Endothelial cell (in vitro differentiated cells): ENCODE measurements around the gene DENND6B. TPM values are rescaled to one million over a fixed set of nuclear protein-coding genes. Genes with fewer than 3 reads are reported as not detected.

Source experiments
- DNase-seq: peaks from one replicate; pipeline ENCODE4 v3.0.0; 2021; ENCODE audit warnings: low spot score
- H3K27ac Mint-ChIP-seq: one replicate; pipeline ENCODE4 v1.8.0; 2021; ENCODE audit warnings: mixed read lengths, inconsistent platforms; ENCODE audit not compliant: unreplicated experiment
- H3K27me3 Mint-ChIP-seq: one replicate; pipeline ENCODE4 v1.8.0; 2021; ENCODE audit warnings: mild to moderate bottlenecking, moderate library complexity, mixed read lengths, inconsistent platforms; ENCODE audit not compliant: unreplicated experiment
- H3K36me3 Mint-ChIP-seq: one replicate; pipeline ENCODE4 v1.8.0; 2021; ENCODE audit warnings: mild to moderate bottlenecking, low read depth, mixed read lengths, inconsistent platforms; ENCODE audit not compliant: unreplicated experiment
- H3K4me1 Mint-ChIP-seq: one replicate; pipeline ENCODE4 v1.8.0; 2021; ENCODE audit warnings: mild to moderate bottlenecking, mixed read lengths, inconsistent platforms; ENCODE audit not compliant: unreplicated experiment
- H3K4me3 Mint-ChIP-seq: one replicate; pipeline ENCODE4 v1.8.0; 2021; ENCODE audit warnings: mild to moderate bottlenecking, mixed read lengths, inconsistent platforms; ENCODE audit not compliant: unreplicated experiment
- H3K9me3 Mint-ChIP-seq: one replicate; pipeline ENCODE4 v1.8.0; 2021; ENCODE audit warnings: mixed read lengths, inconsistent platforms; ENCODE audit not compliant: unreplicated experiment
- total RNA-seq: library from RNA; stranded (reverse); fragmentation: NEBNext Ultra II Directional; extraction: Animal tissue kit (Norgen Biotek cat#: 25700); gene quantifications from one replicate; pipeline ENCODE4 v1.2.1, GENCODE V29; 2021; ENCODE audit not compliant: unreplicated experiment
- TF ChIP-seq, protein P1 (sequence below): fragments of 200-600 bp; sonication (generic); IDR thresholded peaks from one replicate; pipeline ENCODE4 v1.5.0; 2021; ENCODE audit warnings: antibody characterized with exemption; ENCODE audit not compliant: unreplicated experiment

The DENND6B gene
- total RNA-seq, 1 donor from 2014 or later = 3.6 TPM

DNA sequence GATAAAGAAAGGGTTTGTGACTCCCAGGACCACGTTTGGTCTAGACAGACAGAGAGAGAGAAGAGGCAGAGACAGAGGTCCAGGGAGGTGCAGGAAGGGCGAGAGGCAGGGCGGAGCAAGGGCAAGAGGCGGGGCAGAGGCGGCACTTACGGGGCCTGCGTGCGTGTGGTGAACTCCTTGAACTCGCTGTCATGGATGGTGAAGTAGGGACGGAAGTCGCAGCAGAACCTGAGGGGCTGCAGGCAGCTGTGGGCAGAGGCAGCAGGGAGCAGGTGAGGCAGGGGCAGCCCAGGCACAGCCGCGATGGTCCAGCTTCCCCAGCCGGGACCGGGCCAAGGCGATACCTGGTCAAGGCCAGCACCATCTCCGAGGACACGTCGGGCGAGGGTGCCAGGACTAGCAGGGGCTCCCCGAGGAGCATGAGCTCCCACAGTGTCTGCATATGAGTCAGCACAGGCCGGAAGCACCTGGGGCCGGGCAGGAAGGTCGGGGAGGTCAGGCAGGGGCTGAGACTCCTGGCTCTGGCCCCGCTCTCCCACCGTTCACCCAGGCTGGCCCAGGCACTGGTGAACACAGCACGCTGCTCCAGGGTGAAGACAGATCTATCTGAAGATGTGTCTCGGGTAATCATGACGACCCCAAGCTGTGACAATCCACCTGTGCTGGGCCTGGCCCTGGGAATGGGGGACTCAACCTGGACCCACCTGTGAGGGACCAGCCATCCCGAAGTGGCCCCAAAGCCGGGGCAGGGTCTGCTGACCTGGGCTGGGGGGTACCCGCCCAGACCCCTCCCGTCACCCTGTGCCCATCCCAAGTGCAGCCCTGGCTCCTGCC is 12.1 kb downstream of the DENND6B start:
- TF ChIP-seq, protein P1, sequence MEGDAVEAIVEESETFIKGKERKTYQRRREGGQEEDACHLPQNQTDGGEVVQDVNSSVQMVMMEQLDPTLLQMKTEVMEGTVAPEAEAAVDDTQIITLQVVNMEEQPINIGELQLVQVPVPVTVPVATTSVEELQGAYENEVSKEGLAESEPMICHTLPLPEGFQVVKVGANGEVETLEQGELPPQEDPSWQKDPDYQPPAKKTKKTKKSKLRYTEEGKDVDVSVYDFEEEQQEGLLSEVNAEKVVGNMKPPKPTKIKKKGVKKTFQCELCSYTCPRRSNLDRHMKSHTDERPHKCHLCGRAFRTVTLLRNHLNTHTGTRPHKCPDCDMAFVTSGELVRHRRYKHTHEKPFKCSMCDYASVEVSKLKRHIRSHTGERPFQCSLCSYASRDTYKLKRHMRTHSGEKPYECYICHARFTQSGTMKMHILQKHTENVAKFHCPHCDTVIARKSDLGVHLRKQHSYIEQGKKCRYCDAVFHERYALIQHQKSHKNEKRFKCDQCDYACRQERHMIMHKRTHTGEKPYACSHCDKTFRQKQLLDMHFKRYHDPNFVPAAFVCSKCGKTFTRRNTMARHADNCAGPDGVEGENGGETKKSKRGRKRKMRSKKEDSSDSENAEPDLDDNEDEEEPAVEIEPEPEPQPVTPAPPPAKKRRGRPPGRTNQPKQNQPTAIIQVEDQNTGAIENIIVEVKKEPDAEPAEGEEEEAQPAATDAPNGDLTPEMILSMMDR = no peak
- no peaks in the 10 kb centered on the region for H3K36me3 Mint-ChIP-seq
- no peaks in the 10 kb centered on the region for H3K4me1 Mint-ChIP-seq
- no peak overlapping the region for H3K27ac Mint-ChIP-seq
- H3K9me3 Mint-ChIP-seq = no peaks in the 10 kb centered on the region
- H3K27me3 Mint-ChIP-seq = no peaks in the 10 kb centered on the region
- DNase-seq = no peak
- no peak overlapping the region for H3K4me3 Mint-ChIP-seq

DNA sequence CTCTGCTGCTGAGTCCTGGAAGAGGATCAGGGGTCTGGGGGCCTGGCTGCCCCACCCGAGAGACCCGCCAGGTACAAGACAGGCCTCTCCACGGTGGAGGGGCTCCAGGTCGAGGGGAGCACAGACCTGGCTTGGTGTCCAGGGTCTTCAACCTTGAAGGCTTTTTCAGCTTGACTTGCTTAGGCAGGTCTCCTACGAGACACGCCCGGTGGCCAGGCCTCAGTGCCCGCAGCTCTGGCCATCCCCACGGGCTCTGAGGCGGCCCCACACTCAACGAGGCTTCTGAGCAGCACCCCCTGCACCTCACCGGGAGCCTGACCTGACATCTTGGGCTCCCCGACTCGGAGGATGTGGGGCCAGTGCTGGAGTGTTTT is 12.7 kb downstream of the DENND6B start:
- DNase-seq = no peak
- Mint-ChIP-seq H3K4me3 (no peak overlapping the region), H3K27me3 (no peaks in the 10 kb centered on the region), H3K4me1 (no peaks in the 10 kb centered on the region), H3K9me3 (no peaks in the 10 kb centered on the region), H3K27ac (no peak overlapping the region), H3K36me3 (no peaks in the 10 kb centered on the region)
- TF ChIP-seq, protein P1 = no peak

DNA sequence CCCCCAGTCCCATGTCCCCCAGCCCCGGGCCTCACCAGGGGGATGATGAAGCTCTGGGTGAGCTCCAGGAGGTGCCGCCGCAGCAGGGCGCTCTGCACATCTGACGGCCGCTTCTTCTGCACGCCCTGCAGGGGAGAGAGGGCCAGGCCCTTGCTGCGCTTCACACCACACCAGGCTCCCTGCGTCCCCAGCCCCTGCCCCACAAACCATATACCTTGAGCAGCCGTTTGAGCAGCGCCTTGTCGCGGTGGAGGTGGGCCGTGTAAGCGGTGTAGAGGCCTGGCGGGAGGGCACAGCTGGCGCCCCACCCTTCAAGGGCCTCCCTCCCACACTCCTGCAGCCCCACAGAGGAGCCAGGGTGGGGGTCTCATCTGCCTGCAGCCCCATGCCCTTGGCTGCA is 13.2 kb downstream of the DENND6B start:
- TF ChIP-seq, protein P1 = no peak
- DNase-seq = no peak
- Mint-ChIP-seq H3K4me3 (no peak overlapping the region), H3K9me3 (no peaks in the 10 kb centered on the region), H3K4me1 (peaks cover 3% of the 10 kb centered on the region), H3K27me3 (peaks cover 3% of the 10 kb centered on the region), H3K27ac (no peak overlapping the region), H3K36me3 (no peaks in the 10 kb centered on the region)

DNA sequence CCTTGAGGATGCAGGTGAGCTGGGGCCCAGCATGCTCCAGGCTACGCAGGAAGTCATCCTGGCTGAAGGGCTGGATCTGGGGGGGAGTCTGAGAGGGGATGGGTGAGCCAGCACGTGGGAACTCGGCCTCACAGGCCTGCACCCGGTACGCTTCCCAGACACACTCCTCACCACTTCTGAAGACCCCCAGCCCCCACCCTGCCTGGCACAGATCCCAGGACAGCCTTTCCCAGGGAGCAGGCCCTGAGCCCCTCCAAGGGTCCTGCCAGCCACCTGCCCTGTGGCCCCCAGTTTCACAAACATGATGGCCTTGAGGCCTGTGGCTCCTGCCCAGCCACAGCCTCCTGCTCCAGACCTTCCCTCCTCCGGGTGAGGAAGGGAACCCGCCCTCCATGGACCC is 13.8 kb downstream of the DENND6B start:
- no peak for DNase-seq

DNA sequence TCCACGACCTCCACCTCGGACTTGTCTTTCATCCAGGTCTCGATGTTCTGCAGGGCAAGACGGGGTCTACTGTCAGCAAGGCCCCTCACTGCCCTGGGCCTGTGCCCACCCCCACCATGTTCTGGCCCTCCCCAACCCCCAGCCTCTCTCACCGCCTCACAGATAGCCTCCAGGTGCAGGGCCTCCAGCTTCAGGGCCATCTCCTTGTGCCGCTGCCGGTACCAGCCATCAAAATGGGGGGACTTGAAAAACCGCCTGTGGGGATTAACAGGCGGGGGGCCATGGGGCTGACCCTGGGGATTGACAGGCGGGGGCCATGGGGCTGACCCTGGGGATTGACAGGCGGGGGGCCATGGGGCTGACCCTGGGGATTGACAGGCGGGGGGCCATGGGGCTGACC is 14.4 kb downstream of the DENND6B start:
- no peak for DNase-seq
- Mint-ChIP-seq H3K36me3 (no peaks in the 10 kb centered on the region), H3K9me3 (no peaks in the 10 kb centered on the region), H3K27ac (no peak overlapping the region), H3K4me3 (no peak overlapping the region), H3K4me1 (peaks cover 6% of the 10 kb centered on the region), H3K27me3 (peaks cover 3% of the 10 kb centered on the region)
- TF ChIP-seq, protein P1 = no peak

More for the DNA sequence above, 13.8 kb downstream of the DENND6B start:
- H3K27ac Mint-ChIP-seq = no peak overlapping the region
- no peaks in the 10 kb centered on the region for H3K36me3 Mint-ChIP-seq
- TF ChIP-seq, protein P1 = no peak
- H3K4me3 Mint-ChIP-seq = no peak overlapping the region
- peaks cover 3% of the 10 kb centered on the region for H3K27me3 Mint-ChIP-seq
- H3K9me3 Mint-ChIP-seq = no peaks in the 10 kb centered on the region
- peaks cover 6% of the 10 kb centered on the region for H3K4me1 Mint-ChIP-seq
